PC-3 (cell line): Measurements from ENCODE around the gene CREG2. TPM values are rescaled to one million over a fixed set of nuclear protein-coding genes. Genes with fewer than 3 reads are reported as not detected.

ENCODE experiments used
- ATAC-seq: fragments of 200-7000 bp; cut with Tn5 transposase; 2 replicates; pipeline ENCODE4 v1.9.1; 2020; ENCODE audit warnings: mild to moderate bottlenecking, moderate library complexity
- BruUV-seq: library from RNA; stranded (reverse); fragments of 400-500 nt; replicated peaks from 2 replicates; lab custom pipeline; 2021; lab: Mats Ljungman, UMichigan
- CTCF ChIA-PET: fragments of 300-600 bp; sonication (Branson Sonifier 250); formaldehyde crosslinking; loops from one replicate; lab custom pipeline; 2022; ENCODE audit warnings: antibody characterized with exemption; lab: Charles Lee
- POLR2A ChIA-PET: fragments of 300-600 bp; sonication (Branson Sonifier 250); formaldehyde crosslinking; loops from one replicate; lab custom pipeline; 2022; ENCODE audit warnings: antibody characterized with exemption; ENCODE audit not compliant: unreplicated experiment; lab: Charles Lee
- DNase-seq: peaks from one replicate; pipeline ENCODE4 v3.0.0-alpha.2; 2015
- H2AFZ ChIP-seq: fragments of 300-600 bp; sonication (generic); 2 replicates; pipeline ENCODE4 v1.6.0; 2016; ENCODE audit warnings: antibody characterized with exemption, low read length
- H3F3A ChIP-seq: fragments of 300-600 bp; sonication (generic); one replicate; pipeline ENCODE4 v1.6.0; 2017; ENCODE audit warnings: antibody characterized with exemption, low read length, control low read depth, mild to moderate bottlenecking; ENCODE audit not compliant: unreplicated experiment
- H3K27ac ChIP-seq: fragments of 300-600 bp; sonication (generic); 2 replicates; pipeline ENCODE4 v1.5.1; 2016; ENCODE audit warnings: mild to moderate bottlenecking, low read length
- H3K27me3 ChIP-seq: fragments of 300-600 bp; sonication (generic); 2 replicates; pipeline ENCODE4 v1.6.1; 2016; ENCODE audit warnings: low read length, mixed read lengths
- H3K36me3 ChIP-seq: fragments of 300-600 bp; sonication (generic); 2 replicates; pipeline ENCODE4 v1.6.1; 2016; ENCODE audit warnings: low read depth, mixed run types, low read length, mixed read lengths
- H3K4me1 ChIP-seq: fragments of 300-600 bp; sonication (generic); 2 replicates; pipeline ENCODE4 v1.5.1; 2016; ENCODE audit warnings: low read length; ENCODE audit not compliant: insufficient read depth
- H3K4me2 ChIP-seq: fragments of 300-600 bp; sonication (generic); 2 replicates; pipeline ENCODE4 v1.6.0; 2016; ENCODE audit warnings: low read length
- H3K4me3 ChIP-seq: fragments of 300-600 bp; sonication (generic); 2 replicates; pipeline ENCODE4 v1.5.1; 2016; ENCODE audit warnings: mild to moderate bottlenecking, low read length, mixed read lengths
- H3K79me2 ChIP-seq: fragments of 300-600 bp; sonication (generic); 2 replicates; pipeline ENCODE4 v1.6.1; 2017; ENCODE audit warnings: low read length, mixed read lengths
- H3K9ac ChIP-seq: fragments of 300-600 bp; sonication (generic); 2 replicates; pipeline ENCODE4 v1.6.0; 2016; ENCODE audit warnings: mild to moderate bottlenecking, low read length
- H3K9me2 ChIP-seq: fragments of 300-600 bp; sonication (generic); replicated peaks from 2 replicates; pipeline ENCODE4 v1.6.1; 2016; ENCODE audit warnings: mixed run types, low read length, mixed read lengths
- H3K9me3 ChIP-seq: fragments of 300-600 bp; sonication (generic); 2 replicates; pipeline ENCODE4 v1.6.1; 2016; ENCODE audit warnings: low read length, mixed read lengths
- H4K20me1 ChIP-seq: fragments of 300-600 bp; sonication (generic); 2 replicates; pipeline ENCODE4 v1.6.1; 2016; ENCODE audit warnings: low read length, mixed read lengths
- CTCF ChIP-seq: fragments of 300-600 bp; sonication (generic); conservative IDR thresholded peaks from 2 replicates; pipeline ENCODE4 v1.5.1; 2017; ENCODE audit warnings: antibody characterized with exemption, low read depth, mild to moderate bottlenecking, low read length
- EZH2 ChIP-seq: fragments of 300-600 bp; sonication (generic); IDR thresholded peaks from one replicate; pipeline ENCODE4 v1.6.1; 2017; ENCODE audit warnings: antibody characterized with exemption, mild to moderate bottlenecking, low read length; ENCODE audit not compliant: unreplicated experiment
- EZH2phosphoT487 ChIP-seq: fragments of 300-600 bp; sonication (generic); IDR thresholded peaks from 2 replicates; pipeline ENCODE4 v1.6.1; 2018; ENCODE audit warnings: mild to moderate bottlenecking, antibody characterized with exemption, low read length, borderline replicate concordance
- intact Hi-C: fragments of 100-400 bp; cut with micrococcal nuclease; formaldehyde crosslinking; loops from 2 replicates; pipeline ENCODE4 v1.9.0; 2023
- total RNA-seq: library from RNA; depleted of rRNA; stranded (reverse); fragments of >200 nt; gene quantifications from 2 replicates; pipeline ENCODE4 v1.2.3, GENCODE V29; 2014

CREG2 gene
- total RNA-seq, 1 experiment from 2014 or later, result 40.0 TPM

GRCh38 chr2:101420623-101421022 is 33.3 kb upstream of the CREG2 start:
- Histone ChIP-seq H3K27me3 (no peaks in the 10 kb centered on the region), H3K79me2 (no peaks in the 10 kb centered on the region), H4K20me1 (no peaks in the 10 kb centered on the region), H3K4me1 (peaks cover 14% of the 10 kb centered on the region), H3F3A (no peaks in the 10 kb centered on the region), H3K36me3 (no peaks in the 10 kb centered on the region), H3K9me3 (no peaks in the 10 kb centered on the region), H3K4me2 (no peak overlapping the region), H3K27ac (no peak overlapping the region), H3K9ac (no peak overlapping the region), H2AFZ (no peak overlapping the region), H3K4me3 (no peak overlapping the region), H3K9me2 (no peaks in the 10 kb centered on the region)
- intact Hi-C loops, result no loop called here
- ChIA-PET POLR2A (no interaction called here), CTCF (interaction anchor here (1.1 kb wide), 1 partner anchor 78 kb away, joined by 3 read pairs; no protein-coding TSS in a partner anchor)
- DNase-seq (no peak), ATAC-seq (no peak)
- TF ChIP-seq EZH2phosphoT487 (no peak), EZH2 (no peak), CTCF (no peak)
- no TSS peak for BruUV-seq

GRCh38 chr2:101419096-101419663 is 31.9 kb upstream of the CREG2 start:
- H3K27ac ChIP-seq, result peak overlapping the region; percentile 85
- POLR2A ChIA-PET, result interaction anchor here (0.6 kb wide), 2 partner anchors 31 to 286 kb away, joined by 3 to 5 read pairs; no protein-coding TSS in a partner anchor
- no peaks in the 10 kb centered on the region for H3K36me3 ChIP-seq

More at GRCh38 chr2:101419096-101419663, 31.9 kb upstream of the CREG2 start:
- H3K4me3 ChIP-seq, result peak overlapping the region; percentile 48
- ATAC-seq (peak; percentile 86), DNase-seq (peak; percentile 89)
- peak overlapping the region; percentile 74 for H3K4me2 ChIP-seq
- no peaks in the 10 kb centered on the region for H3K9me3 ChIP-seq
- no peaks in the 10 kb centered on the region for H3K9me2 ChIP-seq
- no peaks in the 10 kb centered on the region for H3K27me3 ChIP-seq
- H4K20me1 ChIP-seq, result no peaks in the 10 kb centered on the region
- no peaks in the 10 kb centered on the region for H3K79me2 ChIP-seq
- H3K4me1 ChIP-seq, result peaks cover 14% of the 10 kb centered on the region
- intact Hi-C loops, result loop anchor here (1.0 to 2.0 kb wide), 6 partner anchors 30 to 454 kb away; partner anchors contain the start of gene MAP4K4
- BruUV-seq, result TSS peak; percentile 56
- peak; percentile 87 for TF ChIP-seq CTCF
- no peak for TF ChIP-seq EZH2phosphoT487
- CTCF ChIA-PET, result interaction anchor here (0.7 to 1.9 kb wide), 6 partner anchors 28 to 413 kb away, joined by 4 to 21 read pairs (median 10); partner anchors contain the start of gene CREG2
- peak overlapping the region; percentile 60 for H3K9ac ChIP-seq
- H2AFZ ChIP-seq, result peak overlapping the region; percentile 69
- no peaks in the 10 kb centered on the region for H3F3A ChIP-seq
